NOMO-1 treated with dmso at 0.1 percent for 144 hours (cell line): ENCODE measurements around the gene VPS37D.
"Not testable (repeated sequence)": the region's sequence is repeated elsewhere in the genome, so short reads cannot be mapped to it uniquely, and the experiment has no call there.

ENCODE experiments used
- DNase-seq: peaks from one replicate; lab custom pipeline; 2025; ENCODE audit not compliant: unreplicated experiment; lab: John Stamatoyannopoulos, UW

VPS37D gene

DNA sequence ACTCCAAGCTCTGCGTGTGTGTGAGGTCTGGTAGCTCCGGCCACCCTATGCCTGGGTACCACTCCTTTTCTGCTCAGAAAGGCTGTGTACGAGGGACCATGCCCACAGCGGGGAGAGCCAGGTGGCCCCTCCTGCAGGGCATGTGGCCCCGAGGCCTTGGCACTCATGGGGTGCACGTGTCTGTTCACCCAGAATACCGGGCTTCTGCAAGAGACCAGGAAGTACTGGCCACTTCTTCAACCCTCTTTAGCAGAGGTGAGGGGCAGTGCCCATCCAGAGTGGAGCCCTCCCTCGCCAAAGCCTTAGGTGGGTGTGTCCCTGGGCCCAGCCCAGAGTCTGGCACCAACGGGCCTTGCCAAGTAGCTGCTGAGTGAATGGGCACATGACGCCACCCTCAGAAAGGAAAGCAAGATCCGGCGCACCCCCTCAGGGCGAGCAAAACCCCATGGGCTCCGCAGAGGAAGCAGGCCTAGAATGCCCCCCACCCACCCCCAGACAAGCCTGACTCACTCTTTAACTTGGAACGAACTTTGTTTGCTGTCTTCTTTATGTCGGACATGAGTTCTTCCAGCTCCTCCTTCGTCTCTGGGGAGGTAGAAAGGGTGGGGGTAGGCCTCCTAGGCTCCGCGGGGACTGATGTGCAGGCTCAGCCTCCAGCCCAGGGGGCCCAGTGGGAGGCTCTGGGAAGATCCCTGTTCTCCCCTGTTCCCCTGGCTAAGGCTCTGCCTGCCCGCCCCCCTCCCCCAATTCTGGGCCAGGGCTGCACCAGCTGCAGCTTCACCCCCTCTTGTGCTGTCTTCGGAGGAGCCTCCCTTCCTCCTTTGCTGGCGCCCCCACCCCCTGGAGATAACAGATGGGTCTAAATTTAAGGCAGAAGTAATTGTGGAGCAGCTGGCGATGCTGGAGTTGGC is 37.3 kb downstream of the VPS37D start:
- no peak for DNase-seq

GRCh38 chr7:73705551-73705920 is 37.9 kb downstream of the VPS37D start:
- no peak for DNase-seq

GRCh38 chr7:73706126-73707044 is 38.8 kb downstream of the VPS37D start:
- DNase-seq, result no peak

DNA sequence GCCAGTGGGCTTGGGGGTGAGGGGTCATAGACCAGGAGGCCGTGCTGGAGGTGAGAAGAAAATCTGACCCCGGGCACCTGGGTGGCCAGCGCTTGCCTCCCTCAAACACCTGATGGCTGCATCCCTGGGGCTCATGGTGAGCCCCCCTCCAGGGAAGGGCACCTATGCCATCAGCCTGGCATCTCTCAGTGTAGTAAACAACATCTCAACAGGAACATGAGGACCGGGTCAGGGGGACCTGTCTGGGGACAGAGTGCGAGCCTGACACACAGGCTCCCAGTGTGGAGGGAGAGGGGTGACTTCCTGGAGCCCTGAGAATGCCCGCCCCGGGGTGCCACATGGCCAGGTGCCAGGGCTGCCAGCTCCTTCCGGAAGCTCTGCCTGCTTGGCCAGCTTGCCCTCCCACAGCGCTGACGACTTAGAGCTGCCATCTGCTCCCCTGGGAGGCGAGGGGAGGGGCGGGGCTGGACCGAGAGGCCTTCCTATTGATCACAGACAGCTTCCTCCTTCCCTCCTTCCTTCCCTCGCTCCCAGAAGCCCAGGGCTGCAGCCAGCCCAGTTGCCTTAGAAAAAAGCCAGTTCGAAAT is 39.5 kb downstream of the VPS37D start:
- no peak for DNase-seq

DNA sequence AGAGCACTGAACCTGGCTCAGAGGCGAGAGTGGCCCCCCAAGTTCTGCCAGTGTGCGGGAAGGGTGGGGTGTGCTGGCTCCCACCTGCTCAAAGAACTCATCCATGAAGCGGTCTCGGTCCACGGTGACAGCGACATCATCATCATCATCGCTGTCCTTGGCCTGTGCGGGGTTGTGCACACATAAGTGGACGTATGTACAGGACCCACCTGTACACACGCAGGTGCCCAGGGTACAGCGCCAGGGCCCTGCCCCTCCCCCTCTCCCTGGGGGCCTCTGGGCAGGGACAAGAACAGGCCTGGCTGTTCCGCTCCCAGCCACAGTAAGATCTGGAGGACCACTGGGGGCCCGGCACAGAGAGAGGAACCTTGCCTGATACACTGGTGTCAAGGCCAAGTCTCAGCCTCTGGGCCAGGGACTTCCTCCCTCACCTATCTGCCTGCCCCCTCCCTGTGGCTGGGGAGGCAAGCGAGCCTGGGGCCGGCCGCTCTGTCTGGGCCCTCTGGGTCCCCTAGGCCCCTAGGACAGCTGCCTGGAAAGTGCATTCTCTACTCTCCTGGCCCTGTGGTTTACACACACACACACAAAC is 41.4 kb downstream of the VPS37D start:
- no peak for DNase-seq

DNA sequence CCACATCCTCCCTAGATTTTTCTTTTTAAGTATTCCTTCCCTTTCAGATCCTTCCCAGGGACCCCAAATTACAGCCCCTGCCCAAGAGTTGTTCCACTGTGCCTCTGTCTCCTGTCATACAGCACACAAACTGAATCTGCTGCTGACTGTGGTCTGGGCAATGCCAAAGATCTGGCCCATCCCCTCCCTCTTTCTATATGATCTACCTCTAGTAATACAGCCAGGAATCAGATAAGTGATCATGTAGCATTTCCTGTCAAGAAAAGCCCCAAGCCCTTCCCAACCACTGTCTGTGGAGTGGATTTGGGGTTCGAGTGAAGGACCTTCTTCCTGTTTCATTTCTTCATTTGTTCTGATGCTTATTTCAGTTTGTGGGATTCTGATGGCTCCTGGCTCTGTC is 45.1 kb downstream of the VPS37D start:
- DNase-seq, result no peak

- DNase-seq, result not testable (repeated sequence)
These were observed 45.7 kb downstream of the VPS37D start for GRCh38 chr7:73713319-73713718.

DNA sequence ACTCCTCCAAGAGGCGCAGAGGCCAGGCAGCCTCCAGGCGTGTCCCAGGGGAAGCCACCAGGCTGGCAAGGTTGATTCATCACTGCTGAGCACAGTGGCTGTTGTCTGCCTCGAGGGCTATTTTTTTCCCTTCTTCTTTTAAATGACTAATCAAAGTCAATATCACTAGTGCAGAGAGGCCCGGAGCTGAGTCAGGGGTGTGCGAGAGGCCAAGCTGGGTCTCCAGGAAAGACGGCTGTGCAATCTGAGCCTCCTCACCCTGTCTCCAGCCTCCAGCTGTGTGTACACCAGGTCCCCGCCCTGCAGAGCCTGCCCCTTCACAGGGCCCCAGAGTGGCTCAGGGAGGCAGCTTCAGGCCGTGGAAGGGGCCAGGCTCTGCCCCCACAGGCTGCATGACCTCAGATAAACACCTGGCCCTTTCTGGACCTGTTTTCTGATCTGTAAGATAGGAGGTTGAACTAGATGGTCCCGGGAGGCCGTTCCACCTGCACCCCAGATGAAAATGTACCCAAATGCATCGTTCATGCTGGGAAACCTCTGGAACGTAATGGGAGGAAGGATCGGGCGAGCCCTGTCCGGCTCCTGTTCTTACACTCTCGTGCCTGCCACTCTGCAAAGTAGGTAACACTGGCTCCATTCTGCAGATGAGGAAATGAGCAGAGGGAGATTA is 48.2 kb downstream of the VPS37D start:
- DNase-seq, result peak; percentile 99

GRCh38 chr7:73716318-73716890 is 48.8 kb downstream of the VPS37D start:
- no peak for DNase-seq

- no peak for DNase-seq
These were observed 49.6 kb downstream of the VPS37D start for GRCh38 chr7:73717025-73717807.

GRCh38 chr7:73717991-73718405 is 50.4 kb downstream of the VPS37D start:
- peak; percentile 98 for DNase-seq

GRCh38 chr7:73718438-73718881 is 50.8 kb downstream of the VPS37D start:
- no peak for DNase-seq

- peak; percentile 48 for DNase-seq
These were observed 51.5 kb downstream of the VPS37D start, which contains the start of gene STX1A for GRCh38 chr7:73718905-73719805. TSS of gene STX1A (minus strand) at chr7:73719669. CDS start at chr7:73719631, 38 bp downstream.

- DNase-seq, result no peak
These were observed 52.2 kb downstream of the VPS37D start for GRCh38 chr7:73719806-73720169.

GRCh38 chr7:73720443-73720842 is 52.8 kb downstream of the VPS37D start:
- not testable (repeated sequence) for DNase-seq

DNA sequence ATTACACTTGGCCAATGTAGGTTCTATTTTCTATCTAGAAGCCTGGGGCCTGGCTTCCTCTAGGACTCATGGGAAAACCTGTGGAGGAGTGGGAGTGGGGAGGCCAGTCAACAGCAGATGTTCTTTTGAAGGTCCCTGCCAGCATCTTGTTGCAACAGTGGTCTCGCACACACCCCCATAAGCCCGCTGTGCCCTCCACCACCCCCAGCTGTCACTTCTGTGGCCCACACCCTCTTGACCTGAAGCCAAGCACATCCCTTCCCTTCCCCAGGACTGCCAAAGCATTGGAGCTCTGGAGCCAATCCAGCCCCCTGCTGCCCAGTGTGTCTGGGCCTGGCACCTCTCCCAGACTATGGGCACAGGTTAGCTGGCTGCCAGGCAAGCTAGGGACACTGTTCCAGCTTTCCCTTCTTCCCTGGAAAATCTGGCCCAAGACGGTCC is 53.8 kb downstream of the VPS37D start:
- DNase-seq, result no peak
